Measurements from ENCODE around the gene ICE2.

GRCh38 chr15:60479361-60480110 lies 594 bp upstream of the ICE2 start:
- TF ChIP-seq CTCF (IDR thresholded peaks at IDR 0.05; ENCODE audit: insufficient read depth, low read depth, low read length) = no peak
- no peak for TF ChIP-seq EZH2 (IDR thresholded peaks at IDR 0.05; ENCODE audit: insufficient read depth, low read length)

All from astrocyte (in vitro differentiated cells and primary cell).